GM18499 (cell line): Measurements from ENCODE around the gene ADCY5.

Source experiments
- ATAC-seq: cut with Tn5 transposase; IDR thresholded peaks from one replicate; pipeline ENCODE4 v1.9.1; 2021; ENCODE audit warnings: moderate number of reproducible peaks; ENCODE audit not compliant: insufficient read depth, unreplicated experiment

Gene ADCY5

GRCh38 chr3:123459862-123460261 is 11.0 kb upstream of the ADCY5 start:
- ATAC-seq = no peak

GRCh38 chr3:123458255-123458654 is 9.4 kb upstream of the ADCY5 start:
- no peak for ATAC-seq

GRCh38 chr3:123457841-123458240 is 9.0 kb upstream of the ADCY5 start:
- ATAC-seq = no peak

GRCh38 chr3:123453675-123454074 is 4.8 kb upstream of the ADCY5 start:
- no peak for ATAC-seq

- no peak for ATAC-seq
Observed at GRCh38 chr3:123451186-123451585, 2.3 kb upstream of the ADCY5 start.

- ATAC-seq = no peak
Observed at GRCh38 chr3:123449997-123450604, 1.2 kb upstream of the ADCY5 start.

GRCh38 chr3:123449102-123449996 is 459 bp upstream of the ADCY5 start:
- ATAC-seq = no peak

- no peak for ATAC-seq
Observed at GRCh38 chr3:123447749-123448517, 957 bp downstream of the ADCY5 start.

- ATAC-seq = no peak
Observed at GRCh38 chr3:123447416-123447748, 1.5 kb downstream of the ADCY5 start.

- ATAC-seq = no peak
Observed at GRCh38 chr3:123446610-123447109, 2.2 kb downstream of the ADCY5 start.

GRCh38 chr3:123446210-123446609 is 2.7 kb downstream of the ADCY5 start:
- no peak for ATAC-seq

- no peak for ATAC-seq
Observed at GRCh38 chr3:123445702-123446101, 3.2 kb downstream of the ADCY5 start.

- no peak for ATAC-seq
Observed at GRCh38 chr3:123444744-123445143, 4.1 kb downstream of the ADCY5 start.

- no peak for ATAC-seq
Observed at GRCh38 chr3:123444023-123444422, 4.9 kb downstream of the ADCY5 start.

GRCh38 chr3:123442908-123443307 is 6.0 kb downstream of the ADCY5 start:
- ATAC-seq = no peak

GRCh38 chr3:123442125-123442524 is 6.8 kb downstream of the ADCY5 start:
- no peak for ATAC-seq

- ATAC-seq = no peak
Observed at GRCh38 chr3:123439806-123440580, 8.9 kb downstream of the ADCY5 start.

- no peak for ATAC-seq
Observed at GRCh38 chr3:123432832-123433523, 15.9 kb downstream of the ADCY5 start.

- no peak for ATAC-seq
Observed at GRCh38 chr3:123431658-123432324, 17.1 kb downstream of the ADCY5 start.
